ENCODE data around the gene CYP2W1. TPM values are rescaled to one million over a fixed set of nuclear protein-coding genes. Genes with fewer than 3 reads are reported as not detected.

The CYP2W1 gene
- total and polyA plus RNA-seq, 10 of the 15 experiments (the other 5 are each of a cell fraction or from before 2014, with no cell fraction given), result not detected

GRCh38 chr7:1017586-1018333 lies 34.8 kb downstream of the CYP2W1 start:
- Histone ChIP-seq H3K79me2 (ENCODE audit: control insufficient read depth, insufficient read depth, low read length) (peaks cover 29% of the 10 kb centered on the region), H3K4me3 (no peak overlapping the region), H4K20me1 (ENCODE audit: control insufficient read depth, insufficient read depth) (no peaks in the 10 kb centered on the region), H3K36me3 (ENCODE audit: control insufficient read depth in 2 of 2, insufficient read depth in 2 of 2, low read length in 1 of 2) (peaks cover 7 to 12% of the 10 kb centered on the region in 2 experiments; a peak in 3 of 4 replicates), H3K9me3 (replicated peaks; ENCODE audit: control insufficient read depth, insufficient read depth, low read length) (peaks cover 11% of the 10 kb centered on the region; the same call in 2 of the 3 replicates), H2AFZ (ENCODE audit: control insufficient read depth, low read depth, low read length) (no peak overlapping the region), H3K27me3 (replicated peaks in 1 of 2; ENCODE audit: control insufficient read depth in 2 of 2, insufficient read depth in 2 of 2, low read length in 1 of 2) (no peaks in the 10 kb centered on the region), H3K4me1 (ENCODE audit: control insufficient read depth, insufficient read depth, low read length) (peaks cover 4% of the 10 kb centered on the region), H3K27ac (ENCODE audit: control insufficient read depth, insufficient read depth) (no peak overlapping the region), H3K4me2 (ENCODE audit: control insufficient read depth, insufficient read depth) (no peak overlapping the region), H3K9ac (ENCODE audit: control insufficient read depth, insufficient read depth, low read length) (no peak overlapping the region)
- POLR2A ChIA-PET, result no interaction called here
- SMC1A ChIA-PET (ENCODE audit: uncharacterized antibody, unreplicated experiment), result interaction anchor here (9.0 kb wide), 1 partner anchor 23 kb away, joined by 71 read pairs; no protein-coding TSS in a partner anchor
- FAIRE-seq, result no peak
- TF ChIP-seq ZNF207 (IDR thresholded peaks at IDR 0.05; ENCODE audit: borderline replicate concordance) (no peak), PAX5 (IDR thresholded peaks at IDR 0.05; ENCODE audit: borderline replicate concordance, low read depth, low read length) (no peak), IKZF2 (IDR thresholded peaks at IDR 0.05) (no peak), RB1 (IDR thresholded peaks at IDR 0.05; ENCODE audit: borderline replicate concordance) (no peak), NFIC (IDR thresholded peaks at IDR 0.05; ENCODE audit: low read depth, low read length) (no peak), RELA (IDR thresholded peaks at IDR 0.05; ENCODE audit: borderline replicate concordance, partially characterized antibody) (no peak), RFX5 (IDR thresholded peaks at IDR 0.05; ENCODE audit: low read depth, low read length) (no peak), IRF4 (IDR thresholded peaks at IDR 0.05; ENCODE audit: low read depth, low read length) (no peak), MYB (IDR thresholded peaks at IDR 0.05; ENCODE audit: borderline replicate concordance, low read depth, low read length) (no peak), FOXM1 (IDR thresholded peaks at IDR 0.05; ENCODE audit: low read depth, low read length) (no peak), POLR2AphosphoS2 (IDR thresholded peaks at IDR 0.05; ENCODE audit: low read depth, low read length) (no peak), BHLHE40 (IDR thresholded peaks at IDR 0.05; ENCODE audit: borderline replicate concordance in 1 of 2, low read depth in 2 of 2, low read length in 1 of 2) (no peak), MEF2A (IDR thresholded peaks at IDR 0.05; ENCODE audit: insufficient read depth, low read depth, low read length) (no peak), LARP7 (IDR thresholded peaks at IDR 0.05) (no peak), NFYA (IDR thresholded peaks at IDR 0.05; ENCODE audit: borderline replicate concordance, low read depth, low read length) (no peak), ZNF24 (IDR thresholded peaks at IDR 0.05) (no peak)
- TF ChIP-seq, protein P1, sequence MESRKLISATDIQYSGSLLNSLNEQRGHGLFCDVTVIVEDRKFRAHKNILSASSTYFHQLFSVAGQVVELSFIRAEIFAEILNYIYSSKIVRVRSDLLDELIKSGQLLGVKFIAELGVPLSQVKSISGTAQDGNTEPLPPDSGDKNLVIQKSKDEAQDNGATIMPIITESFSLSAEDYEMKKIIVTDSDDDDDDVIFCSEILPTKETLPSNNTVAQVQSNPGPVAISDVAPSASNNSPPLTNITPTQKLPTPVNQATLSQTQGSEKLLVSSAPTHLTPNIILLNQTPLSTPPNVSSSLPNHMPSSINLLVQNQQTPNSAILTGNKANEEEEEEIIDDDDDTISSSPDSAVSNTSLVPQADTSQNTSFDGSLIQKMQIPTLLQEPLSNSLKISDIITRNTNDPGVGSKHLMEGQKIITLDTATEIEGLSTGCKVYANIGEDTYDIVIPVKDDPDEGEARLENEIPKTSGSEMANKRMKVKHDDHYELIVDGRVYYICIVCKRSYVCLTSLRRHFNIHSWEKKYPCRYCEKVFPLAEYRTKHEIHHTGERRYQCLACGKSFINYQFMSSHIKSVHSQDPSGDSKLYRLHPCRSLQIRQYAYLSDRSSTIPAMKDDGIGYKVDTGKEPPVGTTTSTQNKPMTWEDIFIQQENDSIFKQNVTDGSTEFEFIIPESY (IDR thresholded peaks at IDR 0.05), result no peak
- TF ChIP-seq, protein P2, sequence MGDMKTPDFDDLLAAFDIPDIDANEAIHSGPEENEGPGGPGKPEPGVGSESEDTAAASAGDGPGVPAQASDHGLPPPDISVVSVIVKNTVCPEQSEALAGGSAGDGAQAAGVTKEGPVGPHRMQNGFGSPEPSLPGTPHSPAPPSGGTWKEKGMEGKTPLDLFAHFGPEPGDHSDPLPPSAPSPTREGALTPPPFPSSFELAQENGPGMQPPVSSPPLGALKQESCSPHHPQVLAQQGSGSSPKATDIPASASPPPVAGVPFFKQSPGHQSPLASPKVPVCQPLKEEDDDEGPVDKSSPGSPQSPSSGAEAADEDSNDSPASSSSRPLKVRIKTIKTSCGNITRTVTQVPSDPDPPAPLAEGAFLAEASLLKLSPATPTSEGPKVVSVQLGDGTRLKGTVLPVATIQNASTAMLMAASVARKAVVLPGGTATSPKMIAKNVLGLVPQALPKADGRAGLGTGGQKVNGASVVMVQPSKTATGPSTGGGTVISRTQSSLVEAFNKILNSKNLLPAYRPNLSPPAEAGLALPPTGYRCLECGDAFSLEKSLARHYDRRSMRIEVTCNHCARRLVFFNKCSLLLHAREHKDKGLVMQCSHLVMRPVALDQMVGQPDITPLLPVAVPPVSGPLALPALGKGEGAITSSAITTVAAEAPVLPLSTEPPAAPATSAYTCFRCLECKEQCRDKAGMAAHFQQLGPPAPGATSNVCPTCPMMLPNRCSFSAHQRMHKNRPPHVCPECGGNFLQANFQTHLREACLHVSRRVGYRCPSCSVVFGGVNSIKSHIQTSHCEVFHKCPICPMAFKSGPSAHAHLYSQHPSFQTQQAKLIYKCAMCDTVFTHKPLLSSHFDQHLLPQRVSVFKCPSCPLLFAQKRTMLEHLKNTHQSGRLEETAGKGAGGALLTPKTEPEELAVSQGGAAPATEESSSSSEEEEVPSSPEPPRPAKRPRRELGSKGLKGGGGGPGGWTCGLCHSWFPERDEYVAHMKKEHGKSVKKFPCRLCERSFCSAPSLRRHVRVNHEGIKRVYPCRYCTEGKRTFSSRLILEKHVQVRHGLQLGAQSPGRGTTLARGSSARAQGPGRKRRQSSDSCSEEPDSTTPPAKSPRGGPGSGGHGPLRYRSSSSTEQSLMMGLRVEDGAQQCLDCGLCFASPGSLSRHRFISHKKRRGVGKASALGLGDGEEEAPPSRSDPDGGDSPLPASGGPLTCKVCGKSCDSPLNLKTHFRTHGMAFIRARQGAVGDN (IDR thresholded peaks at IDR 0.05), result no peak
- CTCF ChIA-PET, result interaction anchor here (1.9 kb wide), 1 partner anchor 24 kb away, joined by 7 read pairs; no protein-coding TSS in a partner anchor
- 88% methylated on average over 34 of the region's 34 CpGs for WGBS (ENCODE audit: insufficient coverage, insufficient replicate concordance, low lambda C conversion rate, missing lambda C conversion rate)
- RAD21 ChIA-PET (ENCODE audit: unreplicated experiment), result no interaction called here
- no peak for ATAC-seq
- intact Hi-C loops (cut with micrococcal nuclease; ENCODE audit: unreplicated experiment), result no loop called here
- no TSS peak for BruUV-seq (replicated peaks)
- in situ Hi-C loops (cut with MboI), result no loop called here
- no peak for DNase-seq (ENCODE audit: low read depth, low spot score)
